ENCODE data around the gene ICAM1.

DNA sequence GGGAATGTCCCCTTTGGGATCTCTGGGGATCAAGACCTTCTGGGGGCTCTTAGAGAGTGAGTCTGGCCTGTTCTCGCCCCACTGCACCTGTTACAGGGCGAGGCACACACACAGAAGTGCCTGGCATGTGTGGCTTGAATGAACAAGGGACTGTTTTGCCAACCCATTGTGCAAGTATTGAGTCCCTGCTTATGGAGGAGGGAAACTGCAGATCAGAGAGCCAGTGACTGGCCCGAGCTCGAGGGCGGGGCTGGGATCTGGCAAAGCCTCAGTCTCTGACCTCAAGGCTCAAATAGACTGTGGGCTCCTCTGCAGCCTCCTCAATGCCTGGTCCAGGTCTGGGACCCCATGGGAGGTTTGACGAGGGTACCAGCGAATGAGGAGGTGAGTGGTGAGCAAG is 56.9 kb downstream of the ICAM1 start:
- TF ChIP-seq CEBPB (IDR thresholded peaks at IDR 0.05; ENCODE audit: borderline replicate concordance in 1 of 2, low read depth in 2 of 2, low read length in 2 of 2) (no peak), YBX1 (IDR thresholded peaks at IDR 0.05) (no peak), SRF (IDR thresholded peaks at IDR 0.05; ENCODE audit: low read depth in 2 of 2, low read length in 2 of 2) (no peak), RBBP5 (conservative IDR thresholded peaks at IDR 0.05) (no peak), EP300 (IDR thresholded peaks at IDR 0.05; ENCODE audit: borderline replicate concordance in 1 of 2, control insufficient read depth in 1 of 2, low read depth in 2 of 2, low read length in 2 of 2) (no peak), JUND (IDR thresholded peaks at IDR 0.05; ENCODE audit: low read depth, low read length) (no peak), POLR2AphosphoS2 (IDR thresholded peaks at IDR 0.05; ENCODE audit: low read depth, low read length) (no peak), KLF5 (IDR thresholded peaks at IDR 0.05; ENCODE audit: partially characterized antibody) (no peak)
- TF ChIP-seq, protein P1, sequence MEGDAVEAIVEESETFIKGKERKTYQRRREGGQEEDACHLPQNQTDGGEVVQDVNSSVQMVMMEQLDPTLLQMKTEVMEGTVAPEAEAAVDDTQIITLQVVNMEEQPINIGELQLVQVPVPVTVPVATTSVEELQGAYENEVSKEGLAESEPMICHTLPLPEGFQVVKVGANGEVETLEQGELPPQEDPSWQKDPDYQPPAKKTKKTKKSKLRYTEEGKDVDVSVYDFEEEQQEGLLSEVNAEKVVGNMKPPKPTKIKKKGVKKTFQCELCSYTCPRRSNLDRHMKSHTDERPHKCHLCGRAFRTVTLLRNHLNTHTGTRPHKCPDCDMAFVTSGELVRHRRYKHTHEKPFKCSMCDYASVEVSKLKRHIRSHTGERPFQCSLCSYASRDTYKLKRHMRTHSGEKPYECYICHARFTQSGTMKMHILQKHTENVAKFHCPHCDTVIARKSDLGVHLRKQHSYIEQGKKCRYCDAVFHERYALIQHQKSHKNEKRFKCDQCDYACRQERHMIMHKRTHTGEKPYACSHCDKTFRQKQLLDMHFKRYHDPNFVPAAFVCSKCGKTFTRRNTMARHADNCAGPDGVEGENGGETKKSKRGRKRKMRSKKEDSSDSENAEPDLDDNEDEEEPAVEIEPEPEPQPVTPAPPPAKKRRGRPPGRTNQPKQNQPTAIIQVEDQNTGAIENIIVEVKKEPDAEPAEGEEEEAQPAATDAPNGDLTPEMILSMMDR (IDR thresholded peaks at IDR 0.05 in 2 of 3, conservative IDR thresholded peaks at IDR 0.05 in 1 of 3; ENCODE audit: control insufficient read depth in 2 of 3, extremely low read depth in 1 of 3, insufficient read depth in 1 of 3, low read depth in 3 of 3, low read length in 3 of 3) = no peak
- TF ChIP-seq, protein P2, sequence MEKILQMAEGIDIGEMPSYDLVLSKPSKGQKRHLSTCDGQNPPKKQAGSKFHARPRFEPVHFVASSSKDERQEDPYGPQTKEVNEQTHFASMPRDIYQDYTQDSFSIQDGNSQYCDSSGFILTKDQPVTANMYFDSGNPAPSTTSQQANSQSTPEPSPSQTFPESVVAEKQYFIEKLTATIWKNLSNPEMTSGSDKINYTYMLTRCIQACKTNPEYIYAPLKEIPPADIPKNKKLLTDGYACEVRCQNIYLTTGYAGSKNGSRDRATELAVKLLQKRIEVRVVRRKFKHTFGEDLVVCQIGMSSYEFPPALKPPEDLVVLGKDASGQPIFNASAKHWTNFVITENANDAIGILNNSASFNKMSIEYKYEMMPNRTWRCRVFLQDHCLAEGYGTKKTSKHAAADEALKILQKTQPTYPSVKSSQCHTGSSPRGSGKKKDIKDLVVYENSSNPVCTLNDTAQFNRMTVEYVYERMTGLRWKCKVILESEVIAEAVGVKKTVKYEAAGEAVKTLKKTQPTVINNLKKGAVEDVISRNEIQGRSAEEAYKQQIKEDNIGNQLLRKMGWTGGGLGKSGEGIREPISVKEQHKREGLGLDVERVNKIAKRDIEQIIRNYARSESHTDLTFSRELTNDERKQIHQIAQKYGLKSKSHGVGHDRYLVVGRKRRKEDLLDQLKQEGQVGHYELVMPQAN (conservative IDR thresholded peaks at IDR 0.05) = no peak
- TF ChIP-seq, protein P3, sequence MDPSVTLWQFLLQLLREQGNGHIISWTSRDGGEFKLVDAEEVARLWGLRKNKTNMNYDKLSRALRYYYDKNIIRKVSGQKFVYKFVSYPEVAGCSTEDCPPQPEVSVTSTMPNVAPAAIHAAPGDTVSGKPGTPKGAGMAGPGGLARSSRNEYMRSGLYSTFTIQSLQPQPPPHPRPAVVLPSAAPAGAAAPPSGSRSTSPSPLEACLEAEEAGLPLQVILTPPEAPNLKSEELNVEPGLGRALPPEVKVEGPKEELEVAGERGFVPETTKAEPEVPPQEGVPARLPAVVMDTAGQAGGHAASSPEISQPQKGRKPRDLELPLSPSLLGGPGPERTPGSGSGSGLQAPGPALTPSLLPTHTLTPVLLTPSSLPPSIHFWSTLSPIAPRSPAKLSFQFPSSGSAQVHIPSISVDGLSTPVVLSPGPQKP (IDR thresholded peaks at IDR 0.05; ENCODE audit: low read depth, low read length) = no peak
- TF ChIP-seq, protein P4, sequence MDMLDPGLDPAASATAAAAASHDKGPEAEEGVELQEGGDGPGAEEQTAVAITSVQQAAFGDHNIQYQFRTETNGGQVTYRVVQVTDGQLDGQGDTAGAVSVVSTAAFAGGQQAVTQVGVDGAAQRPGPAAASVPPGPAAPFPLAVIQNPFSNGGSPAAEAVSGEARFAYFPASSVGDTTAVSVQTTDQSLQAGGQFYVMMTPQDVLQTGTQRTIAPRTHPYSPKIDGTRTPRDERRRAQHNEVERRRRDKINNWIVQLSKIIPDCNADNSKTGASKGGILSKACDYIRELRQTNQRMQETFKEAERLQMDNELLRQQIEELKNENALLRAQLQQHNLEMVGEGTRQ (IDR thresholded peaks at IDR 0.05; ENCODE audit: borderline replicate concordance, low read depth, low read length) = no peak
- TF ChIP-seq, protein P5, sequence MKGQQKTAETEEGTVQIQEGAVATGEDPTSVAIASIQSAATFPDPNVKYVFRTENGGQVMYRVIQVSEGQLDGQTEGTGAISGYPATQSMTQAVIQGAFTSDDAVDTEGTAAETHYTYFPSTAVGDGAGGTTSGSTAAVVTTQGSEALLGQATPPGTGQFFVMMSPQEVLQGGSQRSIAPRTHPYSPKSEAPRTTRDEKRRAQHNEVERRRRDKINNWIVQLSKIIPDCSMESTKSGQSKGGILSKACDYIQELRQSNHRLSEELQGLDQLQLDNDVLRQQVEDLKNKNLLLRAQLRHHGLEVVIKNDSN (IDR thresholded peaks at IDR 0.05; ENCODE audit: borderline replicate concordance, extremely low read length, insufficient read depth, low read depth, low read length) = no peak

Data from GM12878 (cell line).